Activated gamma-delta T cell (primary cell): ENCODE data around the gene OXTR.

Experiments used
- DNase-seq: peaks from one replicate; lab custom pipeline; 2025; lab: John Stamatoyannopoulos, UW

OXTR gene

DNA sequence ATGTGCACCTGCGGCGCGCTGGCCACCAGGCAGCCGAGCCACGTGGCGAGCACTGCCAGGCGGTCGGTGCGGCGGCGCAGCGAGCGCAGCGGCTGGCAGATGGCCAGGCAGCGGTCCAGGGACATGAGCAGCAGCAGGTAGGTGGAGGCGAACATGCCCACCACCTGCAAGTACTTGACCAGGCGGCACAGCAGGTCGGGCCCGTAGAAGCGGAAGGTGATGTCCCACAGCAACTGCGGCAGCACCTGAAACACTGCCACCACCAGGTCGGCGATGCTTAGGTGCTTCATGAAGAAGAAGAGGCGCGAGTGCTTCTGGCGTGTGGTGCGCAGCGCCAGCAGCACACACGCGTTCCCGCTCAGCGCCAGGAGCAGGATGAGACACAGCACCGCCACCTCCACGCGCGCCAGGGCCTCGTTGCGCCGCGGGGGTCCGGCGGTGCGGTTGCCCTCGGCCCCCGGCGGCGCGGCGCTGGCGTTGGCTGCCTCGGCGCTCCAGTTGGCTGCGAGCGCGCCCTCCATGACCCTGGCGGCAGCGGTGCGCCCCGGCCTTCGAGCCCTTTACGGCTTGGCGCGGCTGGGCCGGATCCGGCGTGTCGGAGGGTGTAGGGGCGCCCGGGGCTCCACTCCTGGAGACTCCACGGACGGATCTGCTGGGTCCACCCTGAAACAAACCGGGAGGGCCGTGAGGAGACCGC is 1.6 kb downstream of the OXTR start:
- DNase-seq = no peak

DNA sequence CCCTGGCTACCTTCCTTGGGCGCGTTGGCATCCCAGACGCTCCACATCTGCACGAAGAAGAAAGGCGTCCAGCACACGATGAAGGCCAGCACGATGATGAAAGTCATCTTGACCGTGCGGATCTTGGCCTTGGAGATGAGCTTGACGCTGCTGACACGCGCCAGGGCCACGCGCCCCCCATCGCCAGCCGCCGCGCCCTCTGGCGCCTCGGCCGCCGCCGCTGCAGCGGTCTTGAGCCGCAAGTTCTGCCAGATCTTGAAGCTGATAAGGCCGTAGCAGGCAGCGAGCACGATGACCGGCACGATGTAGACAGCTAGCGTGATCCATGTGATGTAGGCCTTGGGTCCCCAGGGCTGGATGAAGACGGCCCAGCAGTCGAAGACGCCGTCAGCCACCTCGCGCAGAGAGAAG is 2.2 kb downstream of the OXTR start:
- no peak for DNase-seq

- no peak for DNase-seq
These were observed 3.3 kb downstream of the OXTR start for GRCh38 chr3:8766148-8766547.

DNA sequence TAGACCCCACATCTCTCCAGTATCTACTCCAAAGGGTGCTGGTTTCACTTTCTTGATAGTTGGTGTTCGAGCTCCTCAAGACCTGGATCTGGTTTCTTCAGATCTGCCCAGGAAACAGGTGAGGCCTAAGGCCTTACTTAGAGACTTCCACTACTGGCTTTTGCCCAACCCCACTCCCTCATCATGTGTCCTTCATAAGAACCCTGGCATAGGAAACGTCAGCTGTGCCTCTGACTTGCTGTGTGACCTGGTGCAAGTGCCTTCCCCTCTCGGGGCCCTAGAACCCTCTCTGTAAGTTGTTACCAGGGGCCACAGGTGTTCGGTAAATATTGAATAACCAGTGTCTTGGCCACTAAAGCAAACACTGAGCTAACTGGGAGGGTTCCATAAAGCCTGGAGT is 3.9 kb downstream of the OXTR start:
- no peak for DNase-seq

- no peak for DNase-seq
These were observed 4.9 kb downstream of the OXTR start for GRCh38 chr3:8764528-8764927.

DNA sequence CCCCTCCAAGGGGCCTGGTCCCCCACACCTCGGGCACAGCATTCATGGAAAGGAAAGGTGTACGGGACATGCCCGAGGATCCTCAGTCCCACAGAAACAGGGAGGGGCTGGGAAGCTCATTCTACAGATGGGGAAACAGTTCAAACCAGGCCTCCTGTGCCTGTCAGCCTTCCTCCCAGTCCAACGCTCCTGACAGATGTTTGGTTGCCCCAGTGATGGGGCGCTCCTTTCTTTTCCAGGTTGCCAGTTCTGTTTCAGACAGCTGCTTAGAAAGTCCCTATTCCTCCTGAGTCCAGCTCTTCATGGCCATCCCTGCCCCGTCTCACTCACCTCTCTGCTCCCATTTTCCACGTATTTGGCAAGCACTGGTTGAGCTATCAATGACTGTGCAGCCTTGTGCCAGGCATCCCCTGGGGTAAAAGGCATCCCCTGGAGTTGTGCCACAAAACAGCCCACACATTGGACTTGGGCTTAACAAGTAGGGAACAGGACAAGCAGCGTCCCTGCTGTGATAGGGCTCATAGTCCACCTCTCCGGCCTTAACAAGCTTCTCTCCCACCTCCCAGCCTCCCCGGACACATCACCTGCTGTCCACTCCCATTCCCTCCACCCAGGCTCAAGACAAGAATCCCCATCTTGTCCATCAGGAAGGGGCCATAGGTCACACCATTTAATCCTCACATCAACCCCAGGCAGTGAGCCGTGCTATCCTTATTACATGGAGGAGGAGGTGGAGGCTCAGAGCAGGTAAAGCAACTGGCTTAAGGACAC is 6.6 kb downstream of the OXTR start:
- no peak for DNase-seq

- DNase-seq = no peak
These were observed 7.5 kb downstream of the OXTR start for GRCh38 chr3:8761866-8762265.

- no peak for DNase-seq
These were observed 8.9 kb downstream of the OXTR start for GRCh38 chr3:8760506-8760905.

GRCh38 chr3:8760091-8760490 is 9.3 kb downstream of the OXTR start:
- DNase-seq = no peak

DNA sequence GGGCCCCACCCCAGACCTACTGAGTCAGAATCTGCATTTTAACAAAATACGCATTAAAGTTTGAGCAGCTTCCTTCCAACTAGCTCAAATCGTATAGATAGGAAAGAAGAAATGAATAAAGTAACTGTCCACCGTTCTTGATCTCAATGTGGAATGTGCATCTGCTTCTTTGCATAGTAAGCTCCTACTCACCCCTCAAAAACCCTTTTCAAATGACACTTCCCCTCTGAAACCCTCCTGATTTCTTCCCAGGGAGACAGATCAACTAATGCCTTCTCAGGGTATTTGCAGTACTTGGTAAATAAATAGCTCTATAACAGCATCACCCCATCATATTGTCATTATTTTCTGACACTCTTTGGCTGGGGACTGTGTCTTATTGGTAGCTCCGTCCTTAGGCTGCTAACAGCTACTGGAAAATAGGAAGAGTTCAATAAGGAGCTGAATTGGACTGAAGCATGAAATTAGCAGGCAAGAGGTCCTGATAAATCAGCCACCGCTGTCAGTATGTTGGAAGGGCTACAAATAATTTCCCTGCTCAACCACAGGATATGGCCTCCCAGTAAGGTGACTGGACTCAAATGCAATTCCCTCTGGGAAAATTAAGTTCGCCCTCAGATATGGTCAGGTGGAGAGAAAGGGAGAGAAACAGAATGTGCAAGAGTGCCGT is 10.2 kb downstream of the OXTR start:
- no peak for DNase-seq

DNA sequence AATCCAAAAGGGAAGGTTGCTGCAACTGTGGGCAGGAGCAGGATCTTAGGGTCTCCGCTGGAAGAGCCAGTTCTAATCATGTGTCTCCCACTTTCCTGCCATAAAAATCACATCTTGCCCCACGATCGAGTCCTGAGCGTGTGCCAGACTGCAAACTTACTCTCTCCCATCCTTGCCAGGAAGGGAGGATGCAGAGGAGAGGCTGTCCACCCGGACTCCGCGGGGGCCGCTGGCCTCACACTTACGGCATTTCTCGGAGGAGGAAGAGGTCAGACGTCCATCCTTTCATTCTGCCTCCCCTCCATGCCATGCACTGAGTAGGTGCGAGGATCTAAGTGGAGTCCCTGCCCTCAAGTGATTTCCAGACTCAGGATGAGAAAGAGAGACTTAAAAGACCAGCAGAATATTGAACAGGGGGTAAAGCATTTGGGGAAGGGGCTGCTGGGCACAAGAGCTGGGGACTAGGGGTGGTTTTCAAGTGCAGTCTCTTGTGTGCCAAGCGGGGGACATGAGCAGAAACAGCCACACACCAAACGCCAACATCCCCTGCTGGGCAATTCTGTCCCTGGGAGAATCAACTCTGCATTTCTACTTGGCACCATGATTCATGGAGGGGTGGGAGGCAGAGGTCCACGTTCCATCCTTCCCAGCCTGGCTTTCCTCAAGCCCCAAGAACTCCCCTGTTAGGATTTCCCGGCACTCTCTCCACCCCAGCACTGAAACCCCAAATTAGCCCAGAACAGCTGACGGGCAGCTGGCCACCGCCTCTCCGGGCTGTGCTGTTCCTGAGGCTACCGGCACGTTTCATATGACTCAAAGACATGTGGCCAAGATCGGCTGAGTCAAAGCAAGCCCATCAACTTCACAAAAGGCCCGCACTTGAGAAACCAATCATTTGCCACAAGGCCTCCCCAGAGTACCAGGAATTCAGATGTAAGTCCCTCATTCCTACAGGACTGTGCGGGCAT is 11.6 kb downstream of the OXTR start:
- DNase-seq = no peak

DNA sequence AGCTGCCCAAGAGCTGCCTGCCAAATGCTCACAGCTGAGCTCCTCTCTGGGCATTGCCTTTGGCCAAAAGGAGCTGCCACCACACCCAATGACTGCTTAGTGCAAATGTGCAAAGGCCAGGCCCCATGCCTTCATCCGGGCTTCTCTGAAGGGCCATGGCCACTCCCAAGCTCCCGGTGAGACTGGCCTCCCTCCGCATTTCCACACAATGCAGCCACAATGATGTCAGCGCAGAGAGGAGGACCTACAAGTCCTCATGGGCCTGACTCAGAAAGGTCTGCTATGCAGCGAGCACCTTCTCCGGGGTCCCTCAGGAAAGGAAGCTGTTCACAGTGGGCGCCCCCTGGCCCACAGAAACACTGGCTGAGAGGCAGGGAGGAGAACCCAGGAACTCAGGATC is 12.7 kb downstream of the OXTR start:
- DNase-seq = no peak

GRCh38 chr3:8755564-8756237 is 13.7 kb downstream of the OXTR start:
- DNase-seq = no peak

DNA sequence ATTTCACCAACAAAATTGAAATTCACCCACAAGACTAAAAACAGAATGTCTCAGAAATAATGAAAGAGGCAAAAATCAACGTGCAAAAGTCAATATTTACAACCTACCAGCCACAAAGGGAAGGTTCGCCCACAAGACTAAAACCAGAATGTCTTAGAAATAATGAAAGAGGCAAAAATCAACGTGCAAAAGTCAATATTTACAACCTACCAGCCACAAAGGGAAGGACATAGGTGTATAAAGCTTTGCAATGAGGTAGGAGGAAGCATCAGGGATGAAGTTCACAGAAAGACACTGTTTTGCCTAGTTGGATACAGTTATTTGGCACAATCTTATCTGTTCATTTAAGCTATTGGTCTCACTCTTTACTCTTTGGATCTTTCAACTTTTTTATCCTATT is 14.3 kb downstream of the OXTR start:
- DNase-seq = no peak

GRCh38 chr3:8752832-8753231 is 16.6 kb downstream of the OXTR start:
- no peak for DNase-seq

GRCh38 chr3:8749316-8749715 is 20.1 kb downstream of the OXTR start:
- DNase-seq = no peak

GRCh38 chr3:8746780-8747345 is 22.6 kb downstream of the OXTR start:
- DNase-seq = no peak

DNA sequence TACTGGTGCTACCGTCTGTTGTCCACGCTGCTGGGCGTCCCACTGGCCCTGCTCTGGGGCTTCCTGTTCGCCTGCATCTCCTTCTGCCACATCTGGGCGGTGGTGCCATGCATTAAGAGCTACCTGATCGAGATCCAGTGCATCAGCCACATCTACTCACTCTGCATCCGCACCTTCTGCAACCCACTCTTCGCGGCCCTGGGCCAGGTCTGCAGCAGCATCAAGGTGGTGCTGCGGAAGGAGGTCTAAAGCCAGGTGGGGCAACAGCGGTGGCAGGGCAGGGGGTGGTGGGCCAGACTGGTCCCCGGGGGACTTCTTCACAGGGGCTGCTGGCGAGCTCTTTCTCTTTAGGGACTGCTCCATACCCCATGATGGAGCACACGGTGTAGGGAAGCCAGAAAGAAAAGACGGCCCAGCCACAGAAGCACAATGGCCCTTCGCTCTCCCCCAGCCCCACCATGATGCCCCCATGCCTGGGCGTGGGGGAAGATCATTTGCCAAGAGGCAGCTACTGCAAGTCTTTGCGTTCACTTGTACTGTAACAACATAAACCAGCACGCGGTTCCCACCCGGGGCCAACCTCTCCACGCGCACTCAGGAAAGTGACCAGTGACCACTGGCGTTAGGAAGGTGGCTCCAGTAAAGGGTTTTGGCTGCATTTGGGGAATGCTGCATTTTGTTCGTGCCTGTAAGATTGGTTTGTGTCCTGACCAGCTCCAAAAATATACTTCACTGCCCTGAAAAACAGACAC is 23.6 kb downstream of the OXTR start:
- DNase-seq = no peak

DNA sequence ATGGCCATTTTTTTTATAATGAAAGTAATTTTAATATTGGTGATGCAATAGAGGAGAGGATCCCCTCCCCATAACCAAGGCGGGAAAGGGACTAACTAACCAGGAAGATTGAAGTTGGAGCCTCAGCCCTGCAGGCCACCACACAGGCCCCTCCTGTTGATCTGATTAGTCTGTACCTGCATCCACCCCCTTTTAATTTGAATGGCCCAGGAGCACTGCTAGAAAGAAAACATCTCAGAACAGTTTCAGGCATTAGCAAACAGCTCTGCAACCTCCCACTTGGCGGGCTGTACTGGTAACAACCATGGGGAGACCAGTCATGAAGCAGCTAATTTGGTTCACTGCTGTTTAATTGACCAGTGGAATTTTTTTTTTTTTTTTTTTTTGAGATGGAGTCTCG is 25.5 kb downstream of the OXTR start:
- no peak for DNase-seq

DNA sequence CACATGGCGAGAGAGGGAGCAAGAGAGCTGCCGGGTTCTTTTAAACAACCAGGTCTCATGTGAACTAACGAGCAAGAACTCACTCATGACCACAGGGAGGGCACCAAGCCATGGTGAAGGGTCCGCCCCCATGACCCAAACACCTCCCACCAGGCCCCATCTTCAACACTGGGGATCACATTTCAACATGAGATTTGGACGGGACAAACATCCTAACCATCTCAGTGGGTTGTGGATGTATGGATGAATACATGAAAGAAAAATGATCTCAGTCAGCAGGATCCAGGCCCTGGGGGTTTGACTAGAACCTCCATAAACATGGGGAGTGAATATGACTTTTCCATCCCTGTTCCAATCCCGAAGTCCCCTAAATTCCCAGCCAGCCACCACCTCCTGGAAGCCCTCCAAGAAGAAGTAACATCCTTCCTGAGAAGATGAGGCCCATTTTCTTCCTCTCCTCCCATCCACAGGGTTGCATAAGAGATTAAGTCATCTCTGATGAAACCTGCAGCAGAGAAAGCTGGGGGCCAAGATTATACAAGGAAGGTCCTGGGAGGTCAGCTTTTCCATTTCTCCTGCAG is 26.3 kb downstream of the OXTR start:
- DNase-seq = no peak
